MM.1S (cell line): ENCODE data around the gene POLR2E.

Experiments
- DNase-seq: peaks from one replicate; pipeline ENCODE4 v3.0.0-alpha.2; 2015
- H2AFZ ChIP-seq: fragments of 300-600 bp; sonication (generic); 2 replicates; pipeline ENCODE4 v1.6.0; 2016; ENCODE audit warnings: antibody characterized with exemption, low read length
- H3F3A ChIP-seq: fragments of 300-600 bp; sonication (generic); 2 replicates; pipeline ENCODE4 v1.6.1; 2016; ENCODE audit warnings: mild to moderate bottlenecking, antibody characterized with exemption, low read length, moderate library complexity, mixed read lengths; ENCODE audit not compliant: insufficient read depth
- H3K27ac ChIP-seq: fragments of 300-600 bp; sonication (generic); 2 replicates; pipeline ENCODE4 v1.5.1; 2016; ENCODE audit warnings: mild to moderate bottlenecking, low read length
- H3K27me3 ChIP-seq: fragments of 300-600 bp; sonication (generic); replicated peaks from 2 replicates; pipeline ENCODE4 v1.6.0; 2016; ENCODE audit warnings: low read length; ENCODE audit not compliant: insufficient read depth
- H3K36me3 ChIP-seq: fragments of 300-600 bp; sonication (generic); replicated peaks from 2 replicates; pipeline ENCODE4 v1.6.1; 2016; ENCODE audit warnings: mild to moderate bottlenecking, low read length, mixed read lengths; ENCODE audit not compliant: insufficient read depth
- H3K4me1 ChIP-seq: fragments of 300-600 bp; sonication (generic); 2 replicates; pipeline ENCODE4 v1.6.1; 2016; ENCODE audit warnings: low read length, mixed read lengths
- H3K4me2 ChIP-seq: fragments of 300-600 bp; sonication (generic); 2 replicates; pipeline ENCODE4 v1.6.0; 2016; ENCODE audit warnings: low read depth, low read length
- H3K4me3 ChIP-seq: fragments of 300-600 bp; sonication (generic); 2 replicates; pipeline ENCODE4 v1.5.1; 2016; ENCODE audit warnings: low read length, mixed read lengths
- H3K79me2 ChIP-seq: fragments of 300-600 bp; sonication (generic); 2 replicates; pipeline ENCODE4 v1.6.1; 2016; ENCODE audit warnings: mixed run types, low read length, mixed read lengths
- H3K9ac ChIP-seq: fragments of 300-600 bp; sonication (generic); 2 replicates; pipeline ENCODE4 v1.6.1; 2016; ENCODE audit warnings: low read length, mixed read lengths
- H3K9me2 ChIP-seq: fragments of 300-600 bp; sonication (generic); replicated peaks from 2 replicates; pipeline ENCODE4 v1.6.1; 2016; ENCODE audit warnings: mild to moderate bottlenecking, low read length, mixed read lengths; ENCODE audit not compliant: insufficient read depth
- H3K9me3 ChIP-seq: fragments of 300-600 bp; sonication (generic); replicated peaks from 2 replicates; pipeline ENCODE4 v1.6.1; 2016; ENCODE audit warnings: mild to moderate bottlenecking, low read length, mixed read lengths; ENCODE audit not compliant: insufficient read depth
- H4K20me1 ChIP-seq: fragments of 300-600 bp; sonication (generic); 2 replicates; pipeline ENCODE4 v1.6.1; 2016; ENCODE audit warnings: mild to moderate bottlenecking, low read length, moderate library complexity, mixed read lengths; ENCODE audit not compliant: insufficient read depth
- EZH2 ChIP-seq: fragments of 300-600 bp; sonication (generic); optimal IDR thresholded peaks from 2 replicates; pipeline ENCODE3; 2017; ENCODE audit warnings: low read depth, mild to moderate bottlenecking, antibody characterized with exemption, low read length, mixed read lengths
- EZH2phosphoT487 ChIP-seq: fragments of 300-600 bp; sonication (generic); IDR thresholded peaks from 2 replicates; pipeline ENCODE4 v1.6.1; 2018; ENCODE audit warnings: antibody characterized with exemption, low read length
- TF ChIP-seq, protein P1 (sequence below): fragments of 300-600 bp; sonication (generic); IDR thresholded peaks from 2 replicates; pipeline ENCODE4 v1.5.1; 2016; ENCODE audit warnings: antibody characterized with exemption, low read length, mixed read lengths

The POLR2E gene

DNA sequence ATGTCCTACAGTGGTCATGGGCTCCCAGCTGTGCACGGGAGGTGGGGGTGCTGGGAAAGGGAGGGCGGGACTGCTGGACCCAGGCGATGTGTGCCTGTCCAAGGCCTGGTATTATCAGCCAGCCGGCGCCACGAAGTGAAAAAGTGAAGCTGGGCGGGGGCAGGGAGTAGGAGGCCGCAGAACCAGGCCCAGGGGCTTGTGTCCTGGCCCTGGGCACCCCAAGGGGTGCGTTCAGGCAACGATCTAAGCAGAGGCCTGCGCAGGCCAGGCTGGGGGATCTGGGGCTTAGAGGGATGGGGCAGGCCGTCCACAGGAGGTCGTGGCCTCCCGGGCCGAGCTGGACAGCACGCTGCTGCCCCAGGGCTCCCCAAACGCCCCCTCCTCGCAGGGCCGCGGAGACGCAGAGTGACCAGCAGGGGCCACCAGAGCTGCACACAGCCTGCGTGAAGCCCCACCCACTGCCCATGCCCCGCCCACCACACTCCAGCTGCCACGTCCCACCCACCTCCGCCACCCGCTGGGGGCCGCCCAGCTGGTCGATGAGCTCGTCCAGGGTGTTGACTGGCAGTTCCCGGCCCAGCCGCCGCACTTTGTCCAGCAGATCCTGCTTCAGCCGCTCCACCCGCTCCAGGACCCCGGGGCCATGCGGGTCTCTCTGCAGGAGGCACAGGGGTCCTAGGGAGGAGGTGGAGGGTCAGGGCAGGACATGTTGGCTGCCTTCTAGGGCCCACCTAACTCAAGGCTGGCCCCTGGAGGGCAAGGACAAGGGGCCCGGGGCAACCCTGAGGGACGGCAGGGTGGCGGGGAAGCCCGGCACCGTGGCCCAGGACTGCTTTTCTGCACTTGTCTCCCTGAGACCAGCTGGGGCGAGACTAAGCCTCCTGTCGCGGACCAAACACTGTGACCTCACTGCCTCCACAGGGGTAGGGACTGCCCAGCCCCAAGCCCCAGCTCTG, 18.1 kb upstream of the POLR2E start:
- Histone ChIP-seq H3K9me2 (no peaks in the 10 kb centered on the region), H3K36me3 (no peaks in the 10 kb centered on the region)

DNA sequence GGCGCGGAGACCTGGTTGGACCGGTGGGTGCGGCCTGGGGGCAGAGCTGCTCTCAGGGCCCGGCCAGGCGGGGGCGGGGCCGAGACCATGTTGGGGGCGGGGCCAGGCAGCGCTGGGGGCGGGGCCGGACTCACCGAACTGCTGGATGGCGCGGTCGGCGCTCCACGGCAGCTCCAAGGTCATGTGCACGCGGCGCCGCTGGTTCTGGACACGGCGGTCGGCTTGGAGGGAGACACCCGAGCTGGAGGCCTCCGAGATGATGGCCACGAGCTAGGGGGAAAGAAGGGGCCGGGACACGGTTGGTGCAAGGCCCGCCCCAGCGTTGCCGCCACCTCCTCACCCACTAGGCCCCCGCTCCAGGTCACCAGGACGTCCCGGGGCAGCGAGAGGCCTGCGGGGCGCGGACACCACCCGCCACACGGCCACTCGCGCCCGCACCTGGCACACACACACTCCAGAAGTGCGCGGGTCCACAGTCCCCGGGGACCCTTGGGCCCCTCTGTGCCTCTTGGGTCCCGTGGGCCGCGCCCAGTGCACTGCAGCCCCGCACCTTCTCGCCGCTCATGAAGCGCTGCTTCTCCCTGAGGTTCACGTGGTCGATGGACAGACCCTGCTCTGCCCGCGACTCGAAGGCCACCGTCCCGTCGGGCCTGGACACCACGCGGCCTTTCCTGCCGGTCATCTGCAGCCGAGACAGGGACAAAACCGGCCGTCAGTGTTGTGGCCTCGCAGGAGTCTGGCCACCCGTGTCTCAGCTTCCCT, 17.3 kb upstream of the POLR2E start:
- Histone ChIP-seq H3K9me3 (no peaks in the 10 kb centered on the region), H3K79me2 (no peaks in the 10 kb centered on the region), H3K27me3 (no peaks in the 10 kb centered on the region), H4K20me1 (no peaks in the 10 kb centered on the region), H3K9ac (no peak overlapping the region), H3K4me3 (no peak overlapping the region), H2AFZ (no peak overlapping the region), H3K4me1 (no peaks in the 10 kb centered on the region), H3F3A (no peaks in the 10 kb centered on the region), H3K4me2 (no peak overlapping the region), H3K36me3 (no peaks in the 10 kb centered on the region), H3K27ac (no peak overlapping the region), H3K9me2 (no peaks in the 10 kb centered on the region)
- DNase-seq, result no peak
- TF ChIP-seq, protein P1, sequence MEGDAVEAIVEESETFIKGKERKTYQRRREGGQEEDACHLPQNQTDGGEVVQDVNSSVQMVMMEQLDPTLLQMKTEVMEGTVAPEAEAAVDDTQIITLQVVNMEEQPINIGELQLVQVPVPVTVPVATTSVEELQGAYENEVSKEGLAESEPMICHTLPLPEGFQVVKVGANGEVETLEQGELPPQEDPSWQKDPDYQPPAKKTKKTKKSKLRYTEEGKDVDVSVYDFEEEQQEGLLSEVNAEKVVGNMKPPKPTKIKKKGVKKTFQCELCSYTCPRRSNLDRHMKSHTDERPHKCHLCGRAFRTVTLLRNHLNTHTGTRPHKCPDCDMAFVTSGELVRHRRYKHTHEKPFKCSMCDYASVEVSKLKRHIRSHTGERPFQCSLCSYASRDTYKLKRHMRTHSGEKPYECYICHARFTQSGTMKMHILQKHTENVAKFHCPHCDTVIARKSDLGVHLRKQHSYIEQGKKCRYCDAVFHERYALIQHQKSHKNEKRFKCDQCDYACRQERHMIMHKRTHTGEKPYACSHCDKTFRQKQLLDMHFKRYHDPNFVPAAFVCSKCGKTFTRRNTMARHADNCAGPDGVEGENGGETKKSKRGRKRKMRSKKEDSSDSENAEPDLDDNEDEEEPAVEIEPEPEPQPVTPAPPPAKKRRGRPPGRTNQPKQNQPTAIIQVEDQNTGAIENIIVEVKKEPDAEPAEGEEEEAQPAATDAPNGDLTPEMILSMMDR, result no peak
- no peak for TF ChIP-seq EZH2
- no peak for TF ChIP-seq EZH2phosphoT487

More for the DNA sequence above, 18.1 kb upstream of the POLR2E start:
- no peaks in the 10 kb centered on the region for H3K79me2 ChIP-seq
- TF ChIP-seq, protein P1, result peak; percentile 81
- no peak for TF ChIP-seq EZH2phosphoT487
- TF ChIP-seq EZH2, result no peak
- no peaks in the 10 kb centered on the region for H3K4me1 ChIP-seq
- H3K27ac ChIP-seq, result no peak overlapping the region
- DNase-seq, result peak; percentile 74
- H3K4me3 ChIP-seq, result no peak overlapping the region
- H4K20me1 ChIP-seq, result no peaks in the 10 kb centered on the region
- no peak overlapping the region for H3K4me2 ChIP-seq
- H3F3A ChIP-seq, result no peaks in the 10 kb centered on the region
- H3K9me3 ChIP-seq, result no peaks in the 10 kb centered on the region
- H3K27me3 ChIP-seq, result no peaks in the 10 kb centered on the region
- no peak overlapping the region for H3K9ac ChIP-seq
- H2AFZ ChIP-seq, result no peak overlapping the region

DNA sequence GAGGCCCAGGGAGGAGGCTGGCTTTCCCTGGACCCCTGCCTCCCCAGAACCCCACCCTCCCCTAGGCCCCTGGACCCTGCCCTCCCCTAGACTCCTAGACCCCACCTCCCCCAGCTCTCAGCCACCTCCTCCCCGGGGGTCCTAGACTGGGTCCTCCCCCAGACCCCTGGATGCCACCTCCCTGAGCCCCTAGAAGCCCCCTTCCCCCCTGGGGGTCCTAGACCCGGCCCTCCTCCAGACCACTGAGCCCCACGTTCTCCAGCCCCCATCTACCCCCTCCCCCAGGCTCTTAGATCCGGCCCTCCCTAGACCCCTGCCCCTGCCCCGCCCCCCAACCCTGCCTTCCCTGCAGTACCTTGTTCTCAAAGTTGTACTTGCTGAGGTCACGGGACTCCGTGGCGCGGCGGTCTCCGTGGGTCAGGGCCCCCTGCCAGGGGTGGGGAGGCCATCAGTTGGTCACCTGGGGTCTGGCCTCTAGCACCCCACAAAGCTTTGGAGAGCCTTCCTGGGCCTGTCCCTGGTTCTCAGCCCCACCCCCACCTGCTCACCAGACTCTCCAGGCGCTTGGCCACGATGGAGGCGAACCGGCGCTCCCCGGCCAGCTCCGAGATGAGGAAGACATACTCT, 16.6 kb upstream of the POLR2E start:
- H3K36me3 ChIP-seq, result no peaks in the 10 kb centered on the region
- H3K79me2 ChIP-seq, result 0 out of 2 replicates have a peak, but pooled peaks cover 4% of the 10 kb centered on the region
- H3K9me2 ChIP-seq, result no peaks in the 10 kb centered on the region
- no peaks in the 10 kb centered on the region for H3K9me3 ChIP-seq
- no peak overlapping the region for H3K4me3 ChIP-seq
- H3K27ac ChIP-seq, result no peak overlapping the region
- H3F3A ChIP-seq, result 0 out of 2 replicates have a peak, but pooled peaks cover 3% of the 10 kb centered on the region
- no peak for DNase-seq
- H3K4me1 ChIP-seq, result no peaks in the 10 kb centered on the region
- no peak overlapping the region for H3K4me2 ChIP-seq
- no peak overlapping the region for H2AFZ ChIP-seq
- H3K27me3 ChIP-seq, result no peaks in the 10 kb centered on the region
- no peak overlapping the region for H3K9ac ChIP-seq
- TF ChIP-seq EZH2 (no peak), EZH2phosphoT487 (no peak)
- TF ChIP-seq, protein P1, result no peak
- no peaks in the 10 kb centered on the region for H4K20me1 ChIP-seq
